ENCODE measurements around the gene WDR46.

DNA sequence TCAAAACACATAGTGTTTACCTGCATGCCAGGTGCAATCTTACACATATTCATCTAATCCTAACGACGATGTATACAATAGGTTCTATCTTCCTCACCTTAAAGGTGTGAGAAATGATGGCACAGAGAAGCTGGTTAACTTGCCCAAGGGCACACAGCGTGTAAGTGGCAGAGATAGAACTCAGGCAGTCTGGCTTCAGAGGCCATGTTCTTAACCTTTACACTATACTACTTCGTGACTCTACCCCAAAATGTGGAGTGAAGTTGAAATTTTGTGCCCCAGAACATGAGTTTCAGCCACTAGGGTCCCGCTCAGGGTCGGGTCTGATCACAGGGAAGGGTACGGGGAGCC is 17.9 kb downstream of the WDR46 start:
- TF ChIP-seq, protein P1, sequence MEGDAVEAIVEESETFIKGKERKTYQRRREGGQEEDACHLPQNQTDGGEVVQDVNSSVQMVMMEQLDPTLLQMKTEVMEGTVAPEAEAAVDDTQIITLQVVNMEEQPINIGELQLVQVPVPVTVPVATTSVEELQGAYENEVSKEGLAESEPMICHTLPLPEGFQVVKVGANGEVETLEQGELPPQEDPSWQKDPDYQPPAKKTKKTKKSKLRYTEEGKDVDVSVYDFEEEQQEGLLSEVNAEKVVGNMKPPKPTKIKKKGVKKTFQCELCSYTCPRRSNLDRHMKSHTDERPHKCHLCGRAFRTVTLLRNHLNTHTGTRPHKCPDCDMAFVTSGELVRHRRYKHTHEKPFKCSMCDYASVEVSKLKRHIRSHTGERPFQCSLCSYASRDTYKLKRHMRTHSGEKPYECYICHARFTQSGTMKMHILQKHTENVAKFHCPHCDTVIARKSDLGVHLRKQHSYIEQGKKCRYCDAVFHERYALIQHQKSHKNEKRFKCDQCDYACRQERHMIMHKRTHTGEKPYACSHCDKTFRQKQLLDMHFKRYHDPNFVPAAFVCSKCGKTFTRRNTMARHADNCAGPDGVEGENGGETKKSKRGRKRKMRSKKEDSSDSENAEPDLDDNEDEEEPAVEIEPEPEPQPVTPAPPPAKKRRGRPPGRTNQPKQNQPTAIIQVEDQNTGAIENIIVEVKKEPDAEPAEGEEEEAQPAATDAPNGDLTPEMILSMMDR (IDR thresholded peaks at IDR 0.05; ENCODE audit: extremely low read depth in 1 of 2, insufficient read depth in 1 of 2, low read depth in 1 of 2, low read length in 2 of 2), result no peak
- TF ChIP-seq POLR2A (IDR thresholded peaks at IDR 0.05; ENCODE audit: low read depth, low read length), result no peak
- TF ChIP-seq EZH2 (IDR thresholded peaks at IDR 0.05; ENCODE audit: borderline replicate concordance, low read depth, low read length, severe bottlenecking), result no peak
- TF ChIP-seq MYC (IDR thresholded peaks at IDR 0.05; ENCODE audit: low read depth, low read length), result no peak
- TF ChIP-seq, protein P2, sequence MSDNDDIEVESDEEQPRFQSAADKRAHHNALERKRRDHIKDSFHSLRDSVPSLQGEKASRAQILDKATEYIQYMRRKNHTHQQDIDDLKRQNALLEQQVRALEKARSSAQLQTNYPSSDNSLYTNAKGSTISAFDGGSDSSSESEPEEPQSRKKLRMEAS (IDR thresholded peaks at IDR 0.05; ENCODE audit: insufficient read depth, insufficient read length), result no peak
- TF ChIP-seq POLR2AphosphoS5 (IDR thresholded peaks at IDR 0.05; ENCODE audit: insufficient read depth, low read depth, low read length), result no peak
